Measurements from ENCODE around the gene CBARP.

CBARP gene

GRCh38 chr19:1270213-1270853 is 32.5 kb upstream of the CBARP start:
- Mint-ChIP-seq H3K27ac (peak overlapping the region; percentile 96), H3K4me3 (peak overlapping the region; percentile 95), H3K9me3 (ENCODE audit: low read depth) (no peaks in the 10 kb centered on the region), H3K27me3 (no peaks in the 10 kb centered on the region), H3K36me3 (peaks cover 6% of the 10 kb centered on the region), H3K4me1 (ENCODE audit: low read depth) (peaks cover 58% of the 10 kb centered on the region)

GRCh38 chr19:1269478-1270212 is 31.8 kb upstream of the CBARP start:
- no peaks in the 10 kb centered on the region for H3K27me3 Mint-ChIP-seq
- H3K27ac Mint-ChIP-seq: peak overlapping the region; percentile 96
- H3K4me3 Mint-ChIP-seq: peak overlapping the region; percentile 95
- peaks cover 62% of the 10 kb centered on the region for H3K4me1 Mint-ChIP-seq (ENCODE audit: low read depth)
- peaks cover 6% of the 10 kb centered on the region for H3K36me3 Mint-ChIP-seq
- no peaks in the 10 kb centered on the region for H3K9me3 Mint-ChIP-seq (ENCODE audit: low read depth)

- peak within 1 kb of the TSS; percentile 95 for H3K4me3 Mint-ChIP-seq
- H3K9me3 Mint-ChIP-seq (ENCODE audit: low read depth): no peaks in the 10 kb centered on the region
- H3K27ac Mint-ChIP-seq: peak within 1 kb of the TSS; percentile 96
- H3K4me1 Mint-ChIP-seq (ENCODE audit: low read depth): peaks cover 61% of the 10 kb centered on the region
- H3K27me3 Mint-ChIP-seq: no peaks in the 10 kb centered on the region
- H3K36me3 Mint-ChIP-seq: peaks cover 6% of the 10 kb centered on the region
Measured at GRCh38 chr19:1269065-1269477, 31.3 kb upstream of the CBARP start, which contains the start of gene CIRBP. Gene CIRBP (plus strand): TSS chr19:1269332. CDS start chr19:1270934, 1,602 bp downstream.

- Mint-ChIP-seq H3K4me1 (ENCODE audit: low read depth) (peaks cover 55% of the 10 kb centered on the region), H3K27ac (peak overlapping the region; percentile 87), H3K4me3 (peak overlapping the region; percentile 67), H3K9me3 (ENCODE audit: low read depth) (no peaks in the 10 kb centered on the region), H3K36me3 (peaks cover 2% of the 10 kb centered on the region), H3K27me3 (no peaks in the 10 kb centered on the region)
Measured at GRCh38 chr19:1268226-1269064, 30.6 kb upstream of the CBARP start.

GRCh38 chr19:1267477-1268225 is 29.8 kb upstream of the CBARP start:
- H3K4me3 Mint-ChIP-seq: peak overlapping the region; percentile 67
- H3K4me1 Mint-ChIP-seq (ENCODE audit: low read depth): peaks cover 54% of the 10 kb centered on the region
- no peaks in the 10 kb centered on the region for H3K27me3 Mint-ChIP-seq
- H3K9me3 Mint-ChIP-seq (ENCODE audit: low read depth): no peaks in the 10 kb centered on the region
- H3K27ac Mint-ChIP-seq: peak overlapping the region; percentile 3
- peaks cover 2% of the 10 kb centered on the region for H3K36me3 Mint-ChIP-seq

GRCh38 chr19:1266916-1267476 is 29.2 kb upstream of the CBARP start:
- Mint-ChIP-seq H3K27ac (peak overlapping the region; percentile 3), H3K27me3 (no peaks in the 10 kb centered on the region)

GRCh38 chr19:1266129-1266915 is 28.5 kb upstream of the CBARP start:
- Mint-ChIP-seq H3K36me3 (peaks cover 2% of the 10 kb centered on the region), H3K27ac (peak overlapping the region; percentile 76), H3K27me3 (no peaks in the 10 kb centered on the region), H3K4me1 (ENCODE audit: low read depth) (peaks cover 53% of the 10 kb centered on the region), H3K9me3 (ENCODE audit: low read depth) (no peaks in the 10 kb centered on the region), H3K4me3 (peak overlapping the region; percentile 63)

More at GRCh38 chr19:1266916-1267476, 29.2 kb upstream of the CBARP start:
- peak overlapping the region; percentile 67 for H3K4me3 Mint-ChIP-seq
- peaks cover 2% of the 10 kb centered on the region for H3K36me3 Mint-ChIP-seq
- peaks cover 52% of the 10 kb centered on the region for H3K4me1 Mint-ChIP-seq (ENCODE audit: low read depth)
- H3K9me3 Mint-ChIP-seq (ENCODE audit: low read depth): no peaks in the 10 kb centered on the region

GRCh38 chr19:1265615-1266128 is 27.9 kb upstream of the CBARP start:
- H3K4me1 Mint-ChIP-seq (ENCODE audit: low read depth): peaks cover 47% of the 10 kb centered on the region
- peak overlapping the region; percentile 76 for H3K27ac Mint-ChIP-seq
- H3K9me3 Mint-ChIP-seq (ENCODE audit: low read depth): no peaks in the 10 kb centered on the region
- peak overlapping the region; percentile 63 for H3K4me3 Mint-ChIP-seq
- H3K27me3 Mint-ChIP-seq: no peaks in the 10 kb centered on the region
- peaks cover 2% of the 10 kb centered on the region for H3K36me3 Mint-ChIP-seq

- no peaks in the 10 kb centered on the region for H3K36me3 Mint-ChIP-seq
- no peaks in the 10 kb centered on the region for H3K27me3 Mint-ChIP-seq
- H3K27ac Mint-ChIP-seq: peak overlapping the region; percentile 41
- H3K4me1 Mint-ChIP-seq (ENCODE audit: low read depth): peaks cover 41% of the 10 kb centered on the region
- peak overlapping the region; percentile 66 for H3K4me3 Mint-ChIP-seq
- no peaks in the 10 kb centered on the region for H3K9me3 Mint-ChIP-seq (ENCODE audit: low read depth)
Measured at GRCh38 chr19:1264801-1265614, 27.2 kb upstream of the CBARP start.

GRCh38 chr19:1263188-1263587 is 25.4 kb upstream of the CBARP start:
- no peaks in the 10 kb centered on the region for H3K36me3 Mint-ChIP-seq
- H3K4me1 Mint-ChIP-seq (ENCODE audit: low read depth): peaks cover 47% of the 10 kb centered on the region
- peak overlapping the region; percentile 22 for H3K27ac Mint-ChIP-seq
- H3K4me3 Mint-ChIP-seq: peak overlapping the region; percentile 73
- H3K27me3 Mint-ChIP-seq: no peaks in the 10 kb centered on the region
- no peaks in the 10 kb centered on the region for H3K9me3 Mint-ChIP-seq (ENCODE audit: low read depth)

- Mint-ChIP-seq H3K4me1 (ENCODE audit: low read depth) (peaks cover 50% of the 10 kb centered on the region), H3K27ac (no peak overlapping the region), H3K36me3 (no peaks in the 10 kb centered on the region), H3K27me3 (no peaks in the 10 kb centered on the region), H3K9me3 (ENCODE audit: low read depth) (no peaks in the 10 kb centered on the region), H3K4me3 (peak overlapping the region; percentile 73)
Measured at GRCh38 chr19:1262623-1263123, 24.9 kb upstream of the CBARP start.

- Mint-ChIP-seq H3K27me3 (no peaks in the 10 kb centered on the region), H3K9me3 (ENCODE audit: low read depth) (no peaks in the 10 kb centered on the region), H3K4me1 (ENCODE audit: low read depth) (peaks cover 48% of the 10 kb centered on the region), H3K27ac (peak overlapping the region; percentile 91), H3K36me3 (no peaks in the 10 kb centered on the region), H3K4me3 (peak overlapping the region; percentile 94)
Measured at GRCh38 chr19:1261798-1262622, 24.2 kb upstream of the CBARP start.
